ENCODE measurements around the gene TTLL8.

- TF ChIP-seq, protein P1, sequence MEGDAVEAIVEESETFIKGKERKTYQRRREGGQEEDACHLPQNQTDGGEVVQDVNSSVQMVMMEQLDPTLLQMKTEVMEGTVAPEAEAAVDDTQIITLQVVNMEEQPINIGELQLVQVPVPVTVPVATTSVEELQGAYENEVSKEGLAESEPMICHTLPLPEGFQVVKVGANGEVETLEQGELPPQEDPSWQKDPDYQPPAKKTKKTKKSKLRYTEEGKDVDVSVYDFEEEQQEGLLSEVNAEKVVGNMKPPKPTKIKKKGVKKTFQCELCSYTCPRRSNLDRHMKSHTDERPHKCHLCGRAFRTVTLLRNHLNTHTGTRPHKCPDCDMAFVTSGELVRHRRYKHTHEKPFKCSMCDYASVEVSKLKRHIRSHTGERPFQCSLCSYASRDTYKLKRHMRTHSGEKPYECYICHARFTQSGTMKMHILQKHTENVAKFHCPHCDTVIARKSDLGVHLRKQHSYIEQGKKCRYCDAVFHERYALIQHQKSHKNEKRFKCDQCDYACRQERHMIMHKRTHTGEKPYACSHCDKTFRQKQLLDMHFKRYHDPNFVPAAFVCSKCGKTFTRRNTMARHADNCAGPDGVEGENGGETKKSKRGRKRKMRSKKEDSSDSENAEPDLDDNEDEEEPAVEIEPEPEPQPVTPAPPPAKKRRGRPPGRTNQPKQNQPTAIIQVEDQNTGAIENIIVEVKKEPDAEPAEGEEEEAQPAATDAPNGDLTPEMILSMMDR (IDR thresholded peaks at IDR 0.05), result no peak
- no peak for TF ChIP-seq POLR2A (IDR thresholded peaks at IDR 0.05)
Measured at GRCh38 chr22:50014655-50015401, 43.3 kb downstream of the TTLL8 start.

Measured in lower leg skin (tissue), 3 donors.